GM18508 (cell line): Measurements from ENCODE around the gene PGLYRP1.

Experiments
- ATAC-seq: cut with Tn5 transposase; IDR thresholded peaks from one replicate; pipeline ENCODE4 v1.9.1; 2021; ENCODE audit warnings: moderate number of reproducible peaks; ENCODE audit not compliant: insufficient read depth, unreplicated experiment

The PGLYRP1 gene

GRCh38 chr19:46022431-46023310 lies at the start of gene PGLYRP1:
TSS of gene PGLYRP1 (minus strand) at chr19:46023053. CDS start at chr19:46023021, 32 bp downstream.
- no peak for ATAC-seq

GRCh38 chr19:46069806-46070341 lies 47.0 kb upstream of the PGLYRP1 start:
- no peak for ATAC-seq

- ATAC-seq, result no peak
Observed at GRCh38 chr19:46068345-46069258, 45.7 kb upstream of the PGLYRP1 start.

GRCh38 chr19:46067691-46068090 lies 44.8 kb upstream of the PGLYRP1 start:
- ATAC-seq, result no peak

GRCh38 chr19:46066471-46066870 lies 43.6 kb upstream of the PGLYRP1 start:
- ATAC-seq, result no peak

GRCh38 chr19:46065486-46066071 lies 42.7 kb upstream of the PGLYRP1 start:
- ATAC-seq, result no peak

GRCh38 chr19:46063201-46063600 lies 40.3 kb upstream of the PGLYRP1 start:
- ATAC-seq, result no peak

GRCh38 chr19:46060012-46060411 lies 37.2 kb upstream of the PGLYRP1 start:
- ATAC-seq, result no peak

GRCh38 chr19:46058778-46059177 lies 35.9 kb upstream of the PGLYRP1 start:
- no peak for ATAC-seq

- no peak for ATAC-seq
Observed at GRCh38 chr19:46056536-46056935, 33.7 kb upstream of the PGLYRP1 start.

GRCh38 chr19:46052896-46053295 lies 30.0 kb upstream of the PGLYRP1 start:
- no peak for ATAC-seq

GRCh38 chr19:46049597-46049996 lies 26.7 kb upstream of the PGLYRP1 start:
- ATAC-seq, result no peak

- no peak for ATAC-seq
Observed at GRCh38 chr19:46043519-46043918, 20.7 kb upstream of the PGLYRP1 start.

- no peak for ATAC-seq
Observed at GRCh38 chr19:46042252-46042883, 19.5 kb upstream of the PGLYRP1 start.

- no peak for ATAC-seq
Observed at GRCh38 chr19:46040952-46041500, 18.2 kb upstream of the PGLYRP1 start, which contains the start of gene IGFL4. TSS of gene IGFL4 (minus strand) at chr19:46041002. CDS start at chr19:46040962, 40 bp downstream.

GRCh38 chr19:46040125-46040524 lies 17.3 kb upstream of the PGLYRP1 start:
- no peak for ATAC-seq

GRCh38 chr19:46036744-46037128 lies 13.9 kb upstream of the PGLYRP1 start:
- ATAC-seq, result no peak

GRCh38 chr19:46035986-46036743 lies 13.3 kb upstream of the PGLYRP1 start:
- ATAC-seq, result no peak

- ATAC-seq, result no peak
Observed at GRCh38 chr19:46035546-46035945, 12.7 kb upstream of the PGLYRP1 start.
